ENCODE results near the gene LCN2.

Gene LCN2

GRCh38 chr9:128122809-128123175 is 26.5 kb upstream of the LCN2 start:
- peaks cover 42 to 44% of the 10 kb centered on the region in 2 experiments for H3K36me3 ChIP-seq (ENCODE audit: control insufficient read depth in 1 of 2, insufficient read depth in 2 of 2, low read length in 2 of 2)
- WGBS (ENCODE audit: extremely low coverage, insufficient coverage, insufficient read length): no CpG with 5 or more reads among the region's 24 CpGs

DNA sequence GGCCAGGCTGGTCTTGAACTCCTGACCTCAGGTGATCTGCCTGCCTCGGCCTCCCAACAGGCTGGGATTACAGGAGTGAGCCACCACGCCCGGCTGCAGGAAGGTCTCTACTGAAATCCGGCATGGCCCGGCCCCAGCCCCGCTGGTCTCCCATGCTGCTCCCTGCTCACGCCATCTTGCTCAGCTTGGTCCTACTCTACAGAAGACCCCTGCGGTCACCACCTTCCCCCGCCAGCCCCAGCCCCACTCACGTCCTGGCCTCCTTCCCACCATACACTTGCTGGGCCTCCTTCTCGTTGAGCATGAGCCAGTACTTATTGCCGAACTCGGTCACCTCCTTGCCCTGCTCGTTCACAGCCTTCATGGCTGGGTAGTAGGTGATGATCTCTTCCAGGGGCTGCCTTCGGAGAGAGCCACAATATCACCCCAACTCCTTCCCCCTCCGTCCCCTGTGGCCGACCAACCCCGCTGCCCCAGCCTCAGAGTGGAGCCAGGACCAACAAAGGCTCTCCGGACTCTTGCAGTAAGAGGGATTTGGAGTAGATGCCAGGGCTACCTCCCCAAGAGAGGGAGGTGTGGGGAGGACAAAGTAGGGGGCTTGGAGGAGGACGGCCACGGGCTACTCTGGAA is 25.7 kb upstream of the LCN2 start:
- Histone ChIP-seq H3K23ac (ENCODE audit: low read length) (no peak overlapping the region), H3K27me3 (ENCODE audit: insufficient read depth, low read length) (no peaks in the 10 kb centered on the region), H3K4ac (ENCODE audit: low read depth, low read length) (no peak overlapping the region), H3K18ac (ENCODE audit: low read length) (no peak overlapping the region), H4K12ac (ENCODE audit: low read depth, low read length) (no peak overlapping the region), H2BK12ac (ENCODE audit: low read length) (no peak overlapping the region), H2AFZ (ENCODE audit: insufficient read depth, low read length, poor library complexity) (no peak overlapping the region), H3K79me1 (ENCODE audit: low read length) (peaks cover 14% of the 10 kb centered on the region), H3K36me3 (ENCODE audit: control insufficient read depth in 1 of 2, insufficient read depth in 2 of 2, low read length in 2 of 2) (peaks cover 42 to 44% of the 10 kb centered on the region in 2 experiments), H3K4me1 (ENCODE audit: control insufficient read depth in 1 of 2, insufficient read depth in 2 of 2, low read length in 2 of 2) (peaks cover 5 to 7% of the 10 kb centered on the region in 2 experiments), H4K8ac (ENCODE audit: low read depth, low read length) (no peak overlapping the region), H3K4me2 (ENCODE audit: low read length) (no peak overlapping the region), H4K91ac (ENCODE audit: low read depth, low read length) (no peak overlapping the region), H3K27ac (ENCODE audit: low read depth, low read length) (no peak overlapping the region), H2BK120ac (ENCODE audit: insufficient read depth, low read length, poor library complexity) (no peak overlapping the region), H2AK5ac (ENCODE audit: low read length) (no peak overlapping the region), H3K9me3 (ENCODE audit: insufficient read depth, low read depth, low read length) (peaks cover 4% of the 10 kb centered on the region), H2BK5ac (ENCODE audit: low read depth, low read length, poor library complexity) (no peak overlapping the region), H3K79me2 (ENCODE audit: control insufficient read depth, insufficient read depth, low read length, poor library complexity) (peaks cover 13% of the 10 kb centered on the region), H3K9ac (ENCODE audit: low read length) (no peak overlapping the region), H3K14ac (ENCODE audit: low read length) (no peak overlapping the region), H3K4me3 (ENCODE audit: low read depth, low read length) (no peak overlapping the region)
- DNase-seq: no peak
- WGBS (ENCODE audit: extremely low coverage, insufficient coverage, insufficient read length): no CpG with 5 or more reads among the region's 21 CpGs

More at GRCh38 chr9:128122809-128123175, 26.5 kb upstream of the LCN2 start:
- Histone ChIP-seq H4K91ac (ENCODE audit: low read depth, low read length) (no peak overlapping the region), H4K12ac (ENCODE audit: low read depth, low read length) (no peak overlapping the region), H3K4me3 (ENCODE audit: low read depth, low read length) (no peak overlapping the region), H2BK120ac (ENCODE audit: insufficient read depth, low read length, poor library complexity) (no peak overlapping the region), H3K4me1 (ENCODE audit: control insufficient read depth in 1 of 2, insufficient read depth in 2 of 2, low read length in 2 of 2) (peaks cover 5 to 6% of the 10 kb centered on the region in 2 experiments), H2AK5ac (ENCODE audit: low read length) (no peak overlapping the region), H3K23ac (ENCODE audit: low read length) (no peak overlapping the region), H2BK5ac (ENCODE audit: low read depth, low read length, poor library complexity) (no peak overlapping the region), H3K4me2 (ENCODE audit: low read length) (no peak overlapping the region), H2AFZ (ENCODE audit: insufficient read depth, low read length, poor library complexity) (no peak overlapping the region), H3K27me3 (ENCODE audit: insufficient read depth, low read length) (no peaks in the 10 kb centered on the region), H3K9me3 (ENCODE audit: insufficient read depth, low read depth, low read length) (peaks cover 4% of the 10 kb centered on the region), H3K27ac (ENCODE audit: low read depth, low read length) (no peak overlapping the region), H3K14ac (ENCODE audit: low read length) (no peak overlapping the region), H3K18ac (ENCODE audit: low read length) (no peak overlapping the region), H2BK12ac (ENCODE audit: low read length) (no peak overlapping the region), H3K79me2 (ENCODE audit: control insufficient read depth, insufficient read depth, low read length, poor library complexity) (peaks cover 8% of the 10 kb centered on the region), H4K8ac (ENCODE audit: low read depth, low read length) (no peak overlapping the region), H3K79me1 (ENCODE audit: low read length) (peaks cover 8% of the 10 kb centered on the region), H3K4ac (ENCODE audit: low read depth, low read length) (no peak overlapping the region), H3K9ac (ENCODE audit: low read length) (no peak overlapping the region)
- DNase-seq: no peak

DNA sequence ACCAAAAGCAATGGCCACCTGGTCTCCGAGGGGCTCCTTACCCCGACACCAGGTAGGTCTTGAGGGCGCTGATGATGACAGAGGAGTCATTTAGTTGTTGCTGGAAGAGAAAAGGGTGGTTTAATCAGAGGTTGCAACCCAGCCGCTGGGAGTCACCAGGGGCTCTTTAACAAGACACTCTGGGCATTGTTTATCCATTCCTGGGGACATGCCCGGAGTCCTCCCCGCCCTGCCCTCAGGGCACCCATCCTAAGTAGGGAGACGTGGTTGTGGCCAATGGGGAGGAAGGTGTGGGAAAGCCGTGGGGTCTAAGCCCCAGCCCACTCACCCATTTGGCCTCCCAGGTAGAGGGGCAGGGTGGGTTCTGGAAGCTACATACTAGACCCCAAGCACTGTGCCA is 24.8 kb upstream of the LCN2 start:
- H4K12ac ChIP-seq (ENCODE audit: low read depth, low read length): no peak overlapping the region
- peaks cover 14% of the 10 kb centered on the region for H3K79me2 ChIP-seq (ENCODE audit: control insufficient read depth, insufficient read depth, low read length, poor library complexity)
- WGBS (ENCODE audit: extremely low coverage, insufficient coverage, insufficient read length): no CpG with 5 or more reads among the region's 8 CpGs

GRCh38 chr9:128124873-128125579 is 24.2 kb upstream of the LCN2 start:
- Histone ChIP-seq H3K9ac (ENCODE audit: low read length) (peak overlapping the region; percentile 16), H4K12ac (ENCODE audit: low read depth, low read length) (no peak overlapping the region), H2BK5ac (ENCODE audit: low read depth, low read length, poor library complexity) (no peak overlapping the region), H3K23ac (ENCODE audit: low read length) (no peak overlapping the region), H3K27ac (ENCODE audit: low read depth, low read length) (no peak overlapping the region), H2AFZ (ENCODE audit: insufficient read depth, low read length, poor library complexity) (no peak overlapping the region), H3K4me1 (ENCODE audit: control insufficient read depth in 1 of 2, insufficient read depth in 2 of 2, low read length in 2 of 2) (peaks cover 5 to 13% of the 10 kb centered on the region in 2 experiments), H4K91ac (ENCODE audit: low read depth, low read length) (no peak overlapping the region), H2AK5ac (ENCODE audit: low read length) (no peak overlapping the region), H3K9me3 (ENCODE audit: insufficient read depth, low read depth, low read length) (peaks cover 7% of the 10 kb centered on the region), H3K4me3 (ENCODE audit: low read depth, low read length) (no peak overlapping the region), H3K4me2 (ENCODE audit: low read length) (no peak overlapping the region), H3K79me1 (ENCODE audit: low read length) (peaks cover 16% of the 10 kb centered on the region), H2BK12ac (ENCODE audit: low read length) (no peak overlapping the region), H3K79me2 (ENCODE audit: control insufficient read depth, insufficient read depth, low read length, poor library complexity) (peaks cover 14% of the 10 kb centered on the region), H2BK120ac (ENCODE audit: insufficient read depth, low read length, poor library complexity) (no peak overlapping the region), H4K8ac (ENCODE audit: low read depth, low read length) (no peak overlapping the region), H3K4ac (ENCODE audit: low read depth, low read length) (no peak overlapping the region), H3K27me3 (ENCODE audit: insufficient read depth, low read length) (no peaks in the 10 kb centered on the region), H3K14ac (ENCODE audit: low read length) (no peak overlapping the region), H3K18ac (ENCODE audit: low read length) (peak overlapping the region; percentile 12), H3K36me3 (ENCODE audit: control insufficient read depth in 1 of 2, insufficient read depth in 2 of 2, low read length in 2 of 2) (peaks cover 41 to 44% of the 10 kb centered on the region in 2 experiments)
- peak in 1 of 2 donors; percentile 43 for DNase-seq
- WGBS (ENCODE audit: extremely low coverage, insufficient coverage, insufficient read length): no CpG with 5 or more reads among the region's 16 CpGs

More for the DNA sequence above, 24.8 kb upstream of the LCN2 start:
- H2AK5ac ChIP-seq (ENCODE audit: low read length): no peak overlapping the region
- no peak overlapping the region for H2BK5ac ChIP-seq (ENCODE audit: low read depth, low read length, poor library complexity)
- peaks cover 16% of the 10 kb centered on the region for H3K79me1 ChIP-seq (ENCODE audit: low read length)
- H3K36me3 ChIP-seq (ENCODE audit: control insufficient read depth in 1 of 2, insufficient read depth in 2 of 2, low read length in 2 of 2): peaks cover 42 to 44% of the 10 kb centered on the region in 2 experiments
- peak overlapping the region; percentile 12 for H3K18ac ChIP-seq (ENCODE audit: low read length)
- H4K91ac ChIP-seq (ENCODE audit: low read depth, low read length): no peak overlapping the region
- peaks cover 7% of the 10 kb centered on the region for H3K9me3 ChIP-seq (ENCODE audit: insufficient read depth, low read depth, low read length)
- H2BK12ac ChIP-seq (ENCODE audit: low read length): no peak overlapping the region
- no peak overlapping the region for H3K4me3 ChIP-seq (ENCODE audit: low read depth, low read length)
- H3K14ac ChIP-seq (ENCODE audit: low read length): no peak overlapping the region
- no peak overlapping the region for H4K8ac ChIP-seq (ENCODE audit: low read depth, low read length)
- DNase-seq: peak in 1 of 2 donors; percentile 11
- no peak overlapping the region for H3K4ac ChIP-seq (ENCODE audit: low read depth, low read length)
- no peaks in the 10 kb centered on the region for H3K27me3 ChIP-seq (ENCODE audit: insufficient read depth, low read length)
- no peak overlapping the region for H2BK120ac ChIP-seq (ENCODE audit: insufficient read depth, low read length, poor library complexity)
- no peak overlapping the region for H2AFZ ChIP-seq (ENCODE audit: insufficient read depth, low read length, poor library complexity)
- H3K23ac ChIP-seq (ENCODE audit: low read length): no peak overlapping the region
- H3K4me2 ChIP-seq (ENCODE audit: low read length): no peak overlapping the region
- H3K27ac ChIP-seq (ENCODE audit: low read depth, low read length): no peak overlapping the region
- peaks cover 5 to 13% of the 10 kb centered on the region in 2 experiments for H3K4me1 ChIP-seq (ENCODE audit: control insufficient read depth in 1 of 2, insufficient read depth in 2 of 2, low read length in 2 of 2)
- H3K9ac ChIP-seq (ENCODE audit: low read length): no peak overlapping the region

Data from trophoblast cell (in vitro differentiated cells and primary cell).